Mesodermal cell (in vitro differentiated cells): ENCODE measurements around the gene LRP1B.

Experiments used
- H3K27ac ChIP-seq: 2 replicates; pipeline ENCODE4 v1.7.0; 2013; ENCODE audit warnings: mild to moderate bottlenecking, low read depth, low read length, moderate library complexity; ENCODE audit not compliant: severe bottlenecking
- H3K36me3 ChIP-seq: 2 replicates; pipeline ENCODE4 v1.7.1; 2013; ENCODE audit warnings: mild to moderate bottlenecking, low read length, moderate library complexity; ENCODE audit not compliant: control insufficient read depth, insufficient read depth
- H3K4me1 ChIP-seq: one replicate; pipeline ENCODE4 v1.7.1; 2013; ENCODE audit warnings: mild to moderate bottlenecking, low read length; ENCODE audit not compliant: insufficient read depth, control insufficient read depth, poor library complexity, severe bottlenecking
- H3K4me3 ChIP-seq: 2 replicates; pipeline ENCODE4 v1.7.0; 2013; ENCODE audit warnings: low read length, control low read depth, mild to moderate bottlenecking; ENCODE audit not compliant: insufficient read depth, poor library complexity, severe bottlenecking; ENCODE audit errors: extremely low read depth
- H3K9me3 ChIP-seq: 2 replicates; pipeline ENCODE4 v1.7.1; 2013; ENCODE audit warnings: mild to moderate bottlenecking, low read length, moderate library complexity; ENCODE audit not compliant: control insufficient read depth
- WGBS, 2 experiments: methylation state at CpG; one replicate each; pipeline ENCODE4 v1.1.5; 2013; ENCODE audit warnings: missing lambda C conversion rate in 2 of 2; ENCODE audit not compliant: insufficient coverage in 2 of 2; 5-methylcytosine and 5-hydroxymethylcytosine counted together

Gene LRP1B

GRCh38 chr2:141778315-141778835 is 352.4 kb downstream of the LRP1B start:
- Histone ChIP-seq H3K9me3 (no peaks in the 10 kb centered on the region), H3K27ac (no peak overlapping the region), H3K36me3 (no peaks in the 10 kb centered on the region), H3K4me3 (no peak overlapping the region), H3K4me1 (no peaks in the 10 kb centered on the region)
- WGBS, 2 experiments: no CpG with 5 or more reads among the region's 2 CpGs

- H3K36me3 ChIP-seq: no peaks in the 10 kb centered on the region
- H3K9me3 ChIP-seq: no peaks in the 10 kb centered on the region
- no peaks in the 10 kb centered on the region for H3K4me1 ChIP-seq
- no peak overlapping the region for H3K4me3 ChIP-seq
- 93% methylated on average over 3 of the region's 6 CpGs; no CpG with 5 or more reads in 1 of the 2 experiments for WGBS, 2 experiments
- no peak overlapping the region for H3K27ac ChIP-seq
Observed at GRCh38 chr2:141770530-141770929, 360.3 kb downstream of the LRP1B start.

GRCh38 chr2:141767691-141768090 is 363.1 kb downstream of the LRP1B start:
- no peaks in the 10 kb centered on the region for H3K36me3 ChIP-seq
- no peaks in the 10 kb centered on the region for H3K4me1 ChIP-seq
- WGBS, 2 experiments: no CpG with 5 or more reads among the region's 1 CpG
- no peak overlapping the region for H3K27ac ChIP-seq
- H3K4me3 ChIP-seq: no peak overlapping the region
- H3K9me3 ChIP-seq: no peaks in the 10 kb centered on the region

GRCh38 chr2:141767051-141767450 is 363.8 kb downstream of the LRP1B start:
- Histone ChIP-seq H3K27ac (no peak overlapping the region), H3K9me3 (no peaks in the 10 kb centered on the region), H3K4me1 (no peaks in the 10 kb centered on the region), H3K36me3 (no peaks in the 10 kb centered on the region), H3K4me3 (no peak overlapping the region)
- no CpG with 5 or more reads among the region's 2 CpGs for WGBS, 2 experiments

GRCh38 chr2:141766225-141766624 is 364.6 kb downstream of the LRP1B start:
- H3K36me3 ChIP-seq: no peaks in the 10 kb centered on the region
- H3K9me3 ChIP-seq: no peaks in the 10 kb centered on the region
- H3K4me1 ChIP-seq: no peaks in the 10 kb centered on the region
- WGBS, 2 experiments: 50 to 83% methylated on average over 1 of the region's 2 CpGs
- H3K4me3 ChIP-seq: no peak overlapping the region
- no peak overlapping the region for H3K27ac ChIP-seq

GRCh38 chr2:141748616-141749015 is 382.2 kb downstream of the LRP1B start:
- Histone ChIP-seq H3K4me1 (no peaks in the 10 kb centered on the region), H3K36me3 (no peaks in the 10 kb centered on the region), H3K27ac (no peak overlapping the region), H3K9me3 (no peaks in the 10 kb centered on the region), H3K4me3 (no peak overlapping the region)
- WGBS, 2 experiments: 70 to 100% methylated on average over 1 of the region's 1 CpG

- Histone ChIP-seq H3K9me3 (no peaks in the 10 kb centered on the region), H3K4me3 (no peak overlapping the region), H3K36me3 (no peaks in the 10 kb centered on the region), H3K4me1 (no peaks in the 10 kb centered on the region), H3K27ac (no peak overlapping the region)
- WGBS, 2 experiments: 100% methylated on average over 1 of the region's 3 CpGs; no CpG with 5 or more reads in 1 of the 2 experiments
Observed at GRCh38 chr2:141741652-141742051, 389.2 kb downstream of the LRP1B start.

- no peak overlapping the region for H3K4me3 ChIP-seq
- no peaks in the 10 kb centered on the region for H3K36me3 ChIP-seq
- no peak overlapping the region for H3K27ac ChIP-seq
- no peaks in the 10 kb centered on the region for H3K4me1 ChIP-seq
- 0 to 83% methylated on average over 1 of the region's 3 CpGs for WGBS, 2 experiments
- H3K9me3 ChIP-seq: no peaks in the 10 kb centered on the region
Observed at GRCh38 chr2:141737492-141738255, 393.1 kb downstream of the LRP1B start.

GRCh38 chr2:141736466-141736865 is 394.4 kb downstream of the LRP1B start:
- H3K27ac ChIP-seq: no peak overlapping the region
- 100% methylated on average over 1 to 2 of the region's 2 CpGs for WGBS, 2 experiments
- H3K4me1 ChIP-seq: no peaks in the 10 kb centered on the region
- H3K9me3 ChIP-seq: no peaks in the 10 kb centered on the region
- H3K4me3 ChIP-seq: no peak overlapping the region
- no peaks in the 10 kb centered on the region for H3K36me3 ChIP-seq

- no peaks in the 10 kb centered on the region for H3K9me3 ChIP-seq
- H3K4me1 ChIP-seq: no peaks in the 10 kb centered on the region
- H3K27ac ChIP-seq: no peak overlapping the region
- H3K4me3 ChIP-seq: no peak overlapping the region
- WGBS, 2 experiments: 100% methylated on average over 1 of the region's 1 CpG
- H3K36me3 ChIP-seq: no peaks in the 10 kb centered on the region
Observed at GRCh38 chr2:141728886-141729285, 401.9 kb downstream of the LRP1B start.

- H3K36me3 ChIP-seq: no peaks in the 10 kb centered on the region
- H3K4me3 ChIP-seq: no peak overlapping the region
- no peak overlapping the region for H3K27ac ChIP-seq
- no peaks in the 10 kb centered on the region for H3K9me3 ChIP-seq
- WGBS, 2 experiments: no CpG with 5 or more reads among the region's 3 CpGs
- H3K4me1 ChIP-seq: no peaks in the 10 kb centered on the region
Observed at GRCh38 chr2:141728142-141728541, 402.7 kb downstream of the LRP1B start.
